Fibroblast of skin of scalp (primary cell): Measurements from ENCODE around the gene NUP85.
"Not testable (repeated sequence)": the region's sequence is repeated elsewhere in the genome, so short reads cannot be mapped to it uniquely, and the experiment has no call there.

Experiments used
- DNase-seq: peaks from one replicate; pipeline ENCODE4 v3.0.0-alpha.2; 2013

NUP85 gene

GRCh38 chr17:75205793-75206163 is 299 bp downstream of the NUP85 start:
- DNase-seq, result no peak

GRCh38 chr17:75207050-75207407 is 1.6 kb downstream of the NUP85 start:
- DNase-seq, result not testable (repeated sequence)

- DNase-seq, result no peak
Observed at GRCh38 chr17:75207760-75208159, 2.3 kb downstream of the NUP85 start.

- DNase-seq, result no peak
Observed at GRCh38 chr17:75208161-75208560, 2.7 kb downstream of the NUP85 start.

GRCh38 chr17:75209061-75209460 is 3.6 kb downstream of the NUP85 start:
- DNase-seq, result no peak

- DNase-seq, result no peak
Observed at GRCh38 chr17:75218131-75218530, 12.7 kb downstream of the NUP85 start.

GRCh38 chr17:75219815-75220214 is 14.3 kb downstream of the NUP85 start:
- DNase-seq, result no peak

- DNase-seq, result no peak
Observed at GRCh38 chr17:75225016-75225415, 19.5 kb downstream of the NUP85 start.

GRCh38 chr17:75227729-75228128 is 22.2 kb downstream of the NUP85 start:
- no peak for DNase-seq

GRCh38 chr17:75228305-75228704 is 22.8 kb downstream of the NUP85 start:
- no peak for DNase-seq

- DNase-seq, result no peak
Observed at GRCh38 chr17:75228847-75229246, 23.4 kb downstream of the NUP85 start.

GRCh38 chr17:75231071-75231470 is 25.6 kb downstream of the NUP85 start:
- DNase-seq, result no peak

- no peak for DNase-seq
Observed at GRCh38 chr17:75231741-75232464, 26.4 kb downstream of the NUP85 start.

GRCh38 chr17:75232786-75233185 is 27.3 kb downstream of the NUP85 start:
- no peak for DNase-seq

- DNase-seq, result no peak
Observed at GRCh38 chr17:75237100-75238014, 31.9 kb downstream of the NUP85 start.

GRCh38 chr17:75238020-75238580 is 32.6 kb downstream of the NUP85 start:
- no peak for DNase-seq

GRCh38 chr17:75238684-75239191 is 33.3 kb downstream of the NUP85 start:
- peak; percentile 59 for DNase-seq

- DNase-seq, result no peak
Observed at GRCh38 chr17:75239214-75239613, 33.7 kb downstream of the NUP85 start.

- DNase-seq, result no peak
Observed at GRCh38 chr17:75239778-75240393, 34.4 kb downstream of the NUP85 start.

GRCh38 chr17:75240394-75241142 is 35.1 kb downstream of the NUP85 start:
- DNase-seq, result peak; percentile 51

- DNase-seq, result peak; percentile 22
Observed at GRCh38 chr17:75241143-75241430, 35.6 kb downstream of the NUP85 start.

GRCh38 chr17:75241502-75241901 is 36.0 kb downstream of the NUP85 start:
- no peak for DNase-seq
